K562 (cell line): Measurements from ENCODE around the gene PKLR.

Source experiments
- EP300 ChIP-seq: IDR thresholded peaks from 2 replicates; pipeline ENCODE4 v1.6.1; 2012; ENCODE audit warnings: low read length, improper control_type of control experiment
- PURB ChIP-seq: sonication (generic); formaldehyde crosslinking; IDR thresholded peaks from 2 replicates; pipeline ENCODE4 v1.9.0; 2021; ENCODE audit warnings: low read depth, mild to moderate bottlenecking, missing genetic modification reagents
- ZNF316 ChIP-seq: fragments of 450-650 bp; IDR thresholded peaks from 2 replicates; pipeline ENCODE4 v1.6.1; 2016

DNA sequence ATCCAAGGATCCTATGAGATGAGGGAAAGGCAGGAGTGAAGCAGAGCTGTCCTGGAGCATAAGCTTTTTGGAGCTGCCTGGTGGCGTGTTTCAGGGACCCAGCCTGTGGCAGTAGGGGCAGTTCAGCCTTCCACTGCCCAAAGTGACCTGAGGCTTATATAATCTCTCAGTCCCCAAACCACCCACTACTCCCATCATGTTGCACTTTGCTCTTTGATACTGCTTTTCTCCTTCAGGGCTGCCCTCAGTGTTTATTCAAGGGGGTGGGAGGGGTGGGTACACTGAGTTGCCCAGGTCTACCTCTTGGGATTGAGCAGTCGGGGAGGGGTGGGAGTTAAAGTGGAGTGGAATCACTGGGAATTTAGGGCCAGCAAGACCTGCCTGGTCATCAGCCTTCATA lies 14.7 kb downstream of the PKLR start:
- TF ChIP-seq PURB (CRISPR knock-in tag), result no peak
- TF ChIP-seq EP300, result no peak
- no peak for TF ChIP-seq ZNF316
